GM12878 (cell line): ENCODE measurements around the gene ROCK2. TPM values are rescaled to one million over a fixed set of nuclear protein-coding genes. Genes with fewer than 3 reads are reported as not detected.

Source experiments
- ATAC-seq: fragments of 200-7000 bp; cut with Tn5 transposase; 3 replicates; pipeline ENCODE4 v1.9.1; 2020; ENCODE audit warnings: mild to moderate bottlenecking, moderate library complexity
- BruUV-seq: library from RNA; stranded (reverse); fragments of 400-500 nt; replicated peaks from 2 replicates; lab custom pipeline; 2021; lab: Mats Ljungman, UMichigan
- CTCF ChIA-PET: fragments of 300-600 bp; sonication (Branson Sonifier 250); formaldehyde crosslinking; extraction: SDS; loops from one replicate; lab custom pipeline; 2021; ENCODE audit warnings: inconsistent platforms; lab: Yijun Ruan, JAX
- POLR2A ChIA-PET: fragments of 350-600 bp; formaldehyde crosslinking; extraction: SDS; loops from one replicate; lab custom pipeline; 2021; ENCODE audit warnings: inconsistent platforms; lab: Charles Lee
- RAD21 ChIA-PET: fragments of 300-600 bp; sonication (Branson Sonifier 250); formaldehyde crosslinking; loops from one replicate; lab custom pipeline; 2023; ENCODE audit warnings: antibody characterized with exemption; ENCODE audit not compliant: unreplicated experiment; lab: Charles Lee
- SMC1A ChIA-PET: fragments of 300-600 bp; sonication (Branson Sonifier 250); formaldehyde crosslinking; loops from one replicate; lab custom pipeline; 2023; ENCODE audit not compliant: unreplicated experiment, uncharacterized antibody; lab: Charles Lee
- DNase-seq: peaks from one replicate; pipeline ENCODE4 v3.0.0-alpha.2; 2011; ENCODE audit warnings: low read depth, low spot score
- FAIRE-seq: peaks from 3 replicates; lab custom pipeline; 2011; peaks lifted over from hg19 to GRCh38; lab: Jason Lieb, UNC
- H2AFZ ChIP-seq: 2 replicates; pipeline ENCODE4 v1.6.0; 2011; ENCODE audit warnings: low read depth, low read length, control low read depth; ENCODE audit not compliant: control insufficient read depth
- H3K27ac ChIP-seq: 2 replicates; pipeline ENCODE4 v1.5.1; 2011; ENCODE audit warnings: control low read depth; ENCODE audit not compliant: control insufficient read depth, insufficient read depth
- H3K27me3 ChIP-seq, 2 experiments: replicated peaks in 1 of 2; 2 replicates each; pipeline versions ENCODE4 v1.6.0 to v1.6.1; 2011; ENCODE audit warnings: low read length in 1 of 2; ENCODE audit not compliant: control insufficient read depth in 2 of 2, insufficient read depth in 2 of 2
- H3K36me3 ChIP-seq, 2 experiments: 2 replicates each; pipeline ENCODE4 v1.5.1; 2011; ENCODE audit warnings: low read length in 1 of 2; ENCODE audit not compliant: control insufficient read depth in 2 of 2, insufficient read depth in 2 of 2
- H3K4me1 ChIP-seq: 2 replicates; pipeline ENCODE4 v1.6.1; 2011; ENCODE audit warnings: mild to moderate bottlenecking, low read length, moderate library complexity, mixed read lengths; ENCODE audit not compliant: control insufficient read depth, insufficient read depth
- H3K4me2 ChIP-seq: 2 replicates; pipeline ENCODE4 v1.6.0; 2011; ENCODE audit warnings: control low read depth; ENCODE audit not compliant: control insufficient read depth, insufficient read depth
- H3K4me3 ChIP-seq: fragments of 200-600 bp; sonication (generic); 2 replicates; pipeline ENCODE4 v1.5.1; 2016
- H3K79me2 ChIP-seq: 2 replicates; pipeline ENCODE4 v1.6.0; 2011; ENCODE audit warnings: low read length; ENCODE audit not compliant: control insufficient read depth, insufficient read depth
- H3K9ac ChIP-seq: 2 replicates; pipeline ENCODE4 v1.8.0; 2011; ENCODE audit warnings: low read length, control low read depth, mixed read lengths; ENCODE audit not compliant: control insufficient read depth, insufficient read depth
- H3K9me3 ChIP-seq: replicated peaks from 3 replicates; pipeline ENCODE4 v1.5.1; 2011; ENCODE audit warnings: mild to moderate bottlenecking, low read length; ENCODE audit not compliant: control insufficient read depth, insufficient read depth
- H4K20me1 ChIP-seq: 2 replicates; pipeline ENCODE4 v1.6.0; 2011; ENCODE audit not compliant: control insufficient read depth, insufficient read depth
- ASH2L ChIP-seq: fragments of 300-600, 200-600 bp; sonication (generic); IDR thresholded peaks from 2 replicates; pipeline ENCODE4 v1.6.1; 2017; ENCODE audit warnings: low read depth, mild to moderate bottlenecking, borderline replicate concordance
- BCLAF1 ChIP-seq: fragments of 450-650 bp; IDR thresholded peaks from 2 replicates; pipeline ENCODE4 v1.6.1; 2017; ENCODE audit warnings: antibody characterized with exemption, mild to moderate bottlenecking, moderate library complexity
- JUNB ChIP-seq: IDR thresholded peaks from 2 replicates; pipeline ENCODE4 v1.6.1; 2016; ENCODE audit warnings: antibody characterized with exemption, mild to moderate bottlenecking
- NFIC ChIP-seq: IDR thresholded peaks from 2 replicates; pipeline ENCODE4 v1.6.1; 2012; ENCODE audit warnings: low read depth, mild to moderate bottlenecking, inconsistent platforms, low read length, moderate library complexity
- SREBF2 ChIP-seq: IDR thresholded peaks from 2 replicates; pipeline ENCODE4 v1.6.1; 2012; ENCODE audit warnings: mild to moderate bottlenecking, low read length
- ZNF592 ChIP-seq: fragments of 450-650 bp; IDR thresholded peaks from 2 replicates; pipeline ENCODE4 v1.6.1; 2017; ENCODE audit warnings: mild to moderate bottlenecking, moderate library complexity
- WGBS: methylation state at CpG from one replicate; pipeline ENCODE4 v1.1.6; 2016; ENCODE audit warnings: low lambda C conversion rate; ENCODE audit not compliant: insufficient replicate concordance, insufficient coverage; ENCODE audit errors: missing lambda C conversion rate; 5-methylcytosine and 5-hydroxymethylcytosine counted together
- in situ Hi-C: fragments of 300-500 bp; cut with MboI; formaldehyde crosslinking; loops from 9 replicates; pipeline ENCODE4 v1.14.3; 2018; ENCODE audit warnings: mixed read lengths
- intact Hi-C: fragments of 100-400 bp; cut with micrococcal nuclease; formaldehyde crosslinking; loops from one replicate; pipeline ENCODE4 v1.14.2; 2022; ENCODE audit not compliant: unreplicated experiment
- polyA plus RNA-seq, 11 experiments: library from polyadenylated mRNA; depleted of rRNA in 4 of 11; unstranded in 6 of 11; stranded (reverse) in 5 of 11; fragments of >200 nt; fragmentation: Nextera tagmentation in 4 of 11; fragmentation: Illumina TruSeq in 1 of 11; extraction: Ambion mirVana in 4 of 11; extraction: Trizol in 1 of 11; gene quantifications; 1 replicate in 1 of 11; 2 replicates in 10 of 11; pipeline versions ENCODE4 v1.2.1 to v1.2.3, GENCODE V29; 2011 to 2016; ENCODE audit warnings: inconsistent platforms in 2 of 11, missing spikeins in 2 of 11, low read depth in 1 of 11
- total RNA-seq, 4 experiments: library from RNA; depleted of rRNA in 3 of 4; stranded (reverse); fragments of >200 nt in 3 of 4; fragmentation: Illumina TruSeq in 1 of 4; extraction: Trizol in 1 of 4; gene quantifications; 2 replicates each; pipeline versions ENCODE4 v1.2.1 to v1.2.3, GENCODE V29; 2013 to 2021
- TF ChIP-seq, protein P1 (sequence below): fragments of 450-650 bp; IDR thresholded peaks from 2 replicates; pipeline ENCODE4 v1.6.1; 2017; ENCODE audit warnings: mild to moderate bottlenecking

The ROCK2 gene
- total and polyA plus RNA-seq, 10 of the 15 experiments (the other 5 are each of a cell fraction or from before 2014, with no cell fraction given) = 4.6 to 22.1 (median 8.3) TPM

DNA sequence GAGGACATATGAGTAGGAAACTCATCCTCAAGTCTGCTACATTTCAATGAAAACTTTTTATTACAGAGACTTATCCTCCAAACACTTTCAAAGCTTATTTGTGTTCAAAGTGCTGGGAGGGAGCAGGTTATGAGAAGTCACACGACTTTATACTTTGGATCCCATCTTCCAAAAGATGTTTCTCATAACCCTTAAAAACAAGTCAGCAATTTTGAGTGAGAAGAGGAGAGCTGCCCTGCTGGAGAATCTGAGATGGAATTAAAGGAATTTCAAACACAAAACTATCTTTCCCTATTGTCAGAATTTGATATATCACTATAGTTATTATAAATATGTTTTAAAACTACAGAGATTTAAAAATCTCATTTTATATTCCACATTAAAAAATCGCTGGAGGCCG, 45.8 kb downstream of the ROCK2 start:
- no peak overlapping the region for H3K4me3 ChIP-seq
- no peak overlapping the region for H3K4me2 ChIP-seq
- in situ Hi-C loops (no loop called here), intact Hi-C loops (no loop called here)
- no peak for TF ChIP-seq BCLAF1
- H3K27ac ChIP-seq = no peak overlapping the region
- no TSS peak for BruUV-seq
- DNase-seq = no peak
- ChIA-PET CTCF (no interaction called here), RAD21 (no interaction called here), SMC1A (interaction anchor here (0.6 kb wide), 1 partner anchor 1389 kb away, joined by 3 read pairs; no protein-coding TSS in a partner anchor), POLR2A (no interaction called here)
- no peak overlapping the region for H3K9ac ChIP-seq
- 65% methylated on average over 3 of the region's 3 CpGs for WGBS
- ATAC-seq = no peak
- FAIRE-seq = no peak
- no peaks in the 10 kb centered on the region; the same call in none of the 2 replicates for H3K79me2 ChIP-seq
- no peaks in the 10 kb centered on the region for H3K27me3 ChIP-seq
- H2AFZ ChIP-seq = no peak overlapping the region
- no peaks in the 10 kb centered on the region for H3K9me3 ChIP-seq
- H4K20me1 ChIP-seq = no peaks in the 10 kb centered on the region
- H3K36me3 ChIP-seq = no peaks in the 10 kb centered on the region
- H3K4me1 ChIP-seq = no peaks in the 10 kb centered on the region

DNA sequence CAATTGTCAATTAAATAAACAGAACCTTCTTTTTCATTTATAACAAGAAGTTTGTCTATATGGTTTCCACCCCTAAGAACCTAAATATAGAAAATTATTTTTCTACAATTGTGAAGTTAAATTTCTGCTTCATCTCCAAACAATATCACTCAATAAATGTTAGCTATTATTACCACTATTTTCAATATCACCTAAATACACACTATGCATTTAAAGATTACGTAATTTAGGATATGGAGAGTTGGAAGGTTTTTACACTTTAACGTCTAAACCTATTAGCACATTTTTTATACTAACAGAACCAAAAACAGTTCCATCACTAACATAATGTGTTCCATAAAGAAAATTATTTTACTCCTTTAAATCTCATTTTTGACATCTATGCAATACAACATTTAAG, 48.0 kb downstream of the ROCK2 start:
- ChIA-PET SMC1A (interaction anchor here (1.4 kb wide), 1 partner anchor 14 kb away, joined by 5 read pairs; no protein-coding TSS in a partner anchor), RAD21 (no interaction called here), CTCF (interaction anchor here (0.7 to 1.4 kb wide), 2 partner anchors 10 to 62 kb away, joined by 3 to 5 read pairs; no protein-coding TSS in a partner anchor), POLR2A (interaction anchor here (0.5 to 1.2 kb wide), 2 partner anchors 30 to 551 kb away, joined by 3 read pairs; no protein-coding TSS in a partner anchor)
- Histone ChIP-seq H3K4me3 (no peak overlapping the region), H3K4me2 (no peak overlapping the region), H3K27ac (no peak overlapping the region), H3K27me3 (no peaks in the 10 kb centered on the region), H3K4me1 (no peaks in the 10 kb centered on the region), H3K9ac (no peak overlapping the region), H3K9me3 (no peaks in the 10 kb centered on the region; the same call in 2 of the 3 replicates), H2AFZ (no peak overlapping the region), H3K36me3 (no peaks in the 10 kb centered on the region), H3K79me2 (peaks cover 2% of the 10 kb centered on the region), H4K20me1 (no peaks in the 10 kb centered on the region)
- FAIRE-seq = no peak
- no TSS peak for BruUV-seq
- intact Hi-C loops (no loop called here), in situ Hi-C loops (no loop called here)
- no peak for DNase-seq
- ATAC-seq = no peak
- 98% methylated on average over 2 of the region's 2 CpGs for WGBS
- TF ChIP-seq SREBF2 (no peak), ZNF592 (no peak), NFIC (no peak), JUNB (no peak), ASH2L (no peak)
- TF ChIP-seq, protein P1, sequence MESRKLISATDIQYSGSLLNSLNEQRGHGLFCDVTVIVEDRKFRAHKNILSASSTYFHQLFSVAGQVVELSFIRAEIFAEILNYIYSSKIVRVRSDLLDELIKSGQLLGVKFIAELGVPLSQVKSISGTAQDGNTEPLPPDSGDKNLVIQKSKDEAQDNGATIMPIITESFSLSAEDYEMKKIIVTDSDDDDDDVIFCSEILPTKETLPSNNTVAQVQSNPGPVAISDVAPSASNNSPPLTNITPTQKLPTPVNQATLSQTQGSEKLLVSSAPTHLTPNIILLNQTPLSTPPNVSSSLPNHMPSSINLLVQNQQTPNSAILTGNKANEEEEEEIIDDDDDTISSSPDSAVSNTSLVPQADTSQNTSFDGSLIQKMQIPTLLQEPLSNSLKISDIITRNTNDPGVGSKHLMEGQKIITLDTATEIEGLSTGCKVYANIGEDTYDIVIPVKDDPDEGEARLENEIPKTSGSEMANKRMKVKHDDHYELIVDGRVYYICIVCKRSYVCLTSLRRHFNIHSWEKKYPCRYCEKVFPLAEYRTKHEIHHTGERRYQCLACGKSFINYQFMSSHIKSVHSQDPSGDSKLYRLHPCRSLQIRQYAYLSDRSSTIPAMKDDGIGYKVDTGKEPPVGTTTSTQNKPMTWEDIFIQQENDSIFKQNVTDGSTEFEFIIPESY = no peak
